Uterus (tissue), 4 donors: ENCODE measurements around the gene ERAP2. TPM values are rescaled to one million over a fixed set of nuclear protein-coding genes. Genes with fewer than 3 reads are reported as not detected.

Experiments
- DNase-seq, 2 donors: peaks; one replicate each; pipeline ENCODE4 v3.0.0-alpha.2; 2019 to 2020
- H3K27ac ChIP-seq, 2 donors: fragments of 200-600 bp; sonication (generic); 1 replicate in 1 of 2; 2 replicates in 1 of 2; pipeline ENCODE4 v1.5.1; 2016 to 2018
- H3K27me3 ChIP-seq, 2 donors: fragments of 200-600 bp; sonication (generic); one replicate each; pipeline ENCODE4 v1.5.1; 2018 to 2019; ENCODE audit warnings: control low read depth in 1 of 2
- H3K36me3 ChIP-seq, 2 donors: fragments of 200-600 bp; sonication (generic); one replicate each; pipeline ENCODE4 v1.5.1; 2019; ENCODE audit warnings: control low read depth in 1 of 2
- H3K4me1 ChIP-seq, 2 donors: fragments of 200-600 bp; sonication (generic); one replicate each; pipeline ENCODE4 v1.5.1; 2018 to 2019; ENCODE audit warnings: control low read depth in 1 of 2
- H3K4me3 ChIP-seq, 2 donors: fragments of 200-600 bp; sonication (generic); 1 replicate in 1 of 2; 2 replicates in 1 of 2; pipeline ENCODE4 v1.5.1; 2018 to 2019; ENCODE audit warnings: mild to moderate bottlenecking in 1 of 2
- H3K9me3 ChIP-seq, 2 donors: fragments of 200-600 bp; sonication (generic); one replicate each; pipeline ENCODE4 v1.5.1; 2019; ENCODE audit warnings: control low read depth in 1 of 2
- POLR2A ChIP-seq, 2 donors: fragments of 450-650 bp; IDR thresholded peaks; one replicate each; pipeline ENCODE4 v1.6.1; 2016; ENCODE audit warnings: antibody characterized with exemption in 2 of 2, mild to moderate bottlenecking in 1 of 2, moderate library complexity in 1 of 2
- intact Hi-C: fragments of 100-400 bp; cut with DNase I; formaldehyde crosslinking; loops from one replicate; pipeline ENCODE4 v1.15.1; 2023; ENCODE audit warnings: low total_unique reads
- total RNA-seq, 4 donors: library from RNA; depleted of rRNA in 3 of 4; stranded (reverse); fragments of >200 nt in 3 of 4; gene quantifications; one replicate each; pipeline versions ENCODE4 v1.1.0 to v1.2.4, GENCODE V29; 2014 to 2023
- TF ChIP-seq, protein P1 (sequence below), 4 experiments: fragments of 200-600 bp in 2 of 4; fragments of 450-650 bp in 2 of 4; sonication (generic) in 2 of 4; IDR thresholded peaks; one replicate each; pipeline ENCODE4 v1.5.1; 2016 to 2019; ENCODE audit warnings: antibody characterized with exemption in 4 of 4, mild to moderate bottlenecking in 2 of 4, moderate library complexity in 1 of 4
- donor health status: DM: yes; HTN: yes; CAD: no.

Gene ERAP2
- total RNA-seq, 4 donors from 2014 or later, result 9.5 to 29.2 (median 17.1) TPM

- H3K27me3 ChIP-seq, result no peaks in the 10 kb centered on the region
- no peak for DNase-seq
- TF ChIP-seq, protein P1, sequence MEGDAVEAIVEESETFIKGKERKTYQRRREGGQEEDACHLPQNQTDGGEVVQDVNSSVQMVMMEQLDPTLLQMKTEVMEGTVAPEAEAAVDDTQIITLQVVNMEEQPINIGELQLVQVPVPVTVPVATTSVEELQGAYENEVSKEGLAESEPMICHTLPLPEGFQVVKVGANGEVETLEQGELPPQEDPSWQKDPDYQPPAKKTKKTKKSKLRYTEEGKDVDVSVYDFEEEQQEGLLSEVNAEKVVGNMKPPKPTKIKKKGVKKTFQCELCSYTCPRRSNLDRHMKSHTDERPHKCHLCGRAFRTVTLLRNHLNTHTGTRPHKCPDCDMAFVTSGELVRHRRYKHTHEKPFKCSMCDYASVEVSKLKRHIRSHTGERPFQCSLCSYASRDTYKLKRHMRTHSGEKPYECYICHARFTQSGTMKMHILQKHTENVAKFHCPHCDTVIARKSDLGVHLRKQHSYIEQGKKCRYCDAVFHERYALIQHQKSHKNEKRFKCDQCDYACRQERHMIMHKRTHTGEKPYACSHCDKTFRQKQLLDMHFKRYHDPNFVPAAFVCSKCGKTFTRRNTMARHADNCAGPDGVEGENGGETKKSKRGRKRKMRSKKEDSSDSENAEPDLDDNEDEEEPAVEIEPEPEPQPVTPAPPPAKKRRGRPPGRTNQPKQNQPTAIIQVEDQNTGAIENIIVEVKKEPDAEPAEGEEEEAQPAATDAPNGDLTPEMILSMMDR (IDR thresholded peaks at IDR 0.05), result no peak
- no peak for TF ChIP-seq POLR2A (IDR thresholded peaks at IDR 0.05)
- no peak overlapping the region for H3K27ac ChIP-seq
- H3K36me3 ChIP-seq, result no peaks in the 10 kb centered on the region
- H3K4me3 ChIP-seq, result no peak overlapping the region
- no peaks in the 10 kb centered on the region for H3K9me3 ChIP-seq
- intact Hi-C loops, result no loop called here
- H3K4me1 ChIP-seq, result no peaks in the 10 kb centered on the region
These were observed 7.0 kb upstream of the ERAP2 start for GRCh38 chr5:96869372-96869641.

- H3K27me3 ChIP-seq, result no peaks in the 10 kb centered on the region
- H3K9me3 ChIP-seq, result no peaks in the 10 kb centered on the region
- no peaks in the 10 kb centered on the region for H3K4me1 ChIP-seq
- DNase-seq, result no peak
- H3K4me3 ChIP-seq, result no peak overlapping the region
- TF ChIP-seq, protein P1 (IDR thresholded peaks at IDR 0.05), result no peak
- TF ChIP-seq POLR2A (IDR thresholded peaks at IDR 0.05), result no peak
- intact Hi-C loops, result no loop called here
- H3K36me3 ChIP-seq, result no peaks in the 10 kb centered on the region
- no peak overlapping the region for H3K27ac ChIP-seq
These were observed 5.9 kb upstream of the ERAP2 start for GRCh38 chr5:96870094-96871026.

- intact Hi-C loops, result no loop called here
- no peak for TF ChIP-seq POLR2A (IDR thresholded peaks at IDR 0.05)
- TF ChIP-seq, protein P1 (IDR thresholded peaks at IDR 0.05), result no peak
These were observed 5.3 kb upstream of the ERAP2 start for GRCh38 chr5:96871027-96871399.

GRCh38 chr5:96871686-96872085, 4.6 kb upstream of the ERAP2 start:
- no peak for DNase-seq
- H3K4me1 ChIP-seq, result no peaks in the 10 kb centered on the region
- intact Hi-C loops, result no loop called here
- no peaks in the 10 kb centered on the region for H3K27me3 ChIP-seq
- TF ChIP-seq POLR2A (IDR thresholded peaks at IDR 0.05), result no peak
- TF ChIP-seq, protein P1 (IDR thresholded peaks at IDR 0.05), result no peak
- no peak overlapping the region for H3K27ac ChIP-seq
- H3K9me3 ChIP-seq, result no peaks in the 10 kb centered on the region
- no peaks in the 10 kb centered on the region for H3K36me3 ChIP-seq
- H3K4me3 ChIP-seq, result no peak overlapping the region

More at GRCh38 chr5:96871027-96871399, 5.3 kb upstream of the ERAP2 start:
- Histone ChIP-seq H3K4me1 (no peaks in the 10 kb centered on the region), H3K27ac (no peak overlapping the region), H3K27me3 (no peaks in the 10 kb centered on the region), H3K36me3 (no peaks in the 10 kb centered on the region), H3K4me3 (no peak overlapping the region), H3K9me3 (no peaks in the 10 kb centered on the region)
- DNase-seq, result no peak

DNA sequence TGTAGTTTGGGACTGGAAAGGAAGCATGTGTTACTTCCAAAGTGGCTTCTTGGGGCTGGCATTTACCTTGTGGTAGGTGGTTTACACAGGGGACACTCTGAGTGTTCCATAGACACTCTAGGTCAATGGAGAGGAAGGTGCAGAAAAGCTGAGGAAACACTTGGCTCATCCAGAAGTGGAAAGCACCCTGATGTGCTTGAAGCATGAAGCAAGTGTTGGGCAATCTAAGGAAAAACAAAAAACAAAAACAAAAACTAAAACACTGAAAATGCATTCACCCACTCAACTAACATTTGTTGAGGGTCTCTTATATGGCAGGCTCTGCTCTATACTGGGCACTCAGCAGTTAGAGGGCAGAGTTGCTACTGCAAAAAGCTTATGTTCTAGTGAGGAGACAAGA, 2.9 kb upstream of the ERAP2 start:
- DNase-seq, result no peak
- no peak overlapping the region for H3K4me3 ChIP-seq

More for the DNA sequence above, 2.9 kb upstream of the ERAP2 start:
- no peak for TF ChIP-seq POLR2A (IDR thresholded peaks at IDR 0.05)
- TF ChIP-seq, protein P1 (IDR thresholded peaks at IDR 0.05), result no peak
- Histone ChIP-seq H3K27ac (no peak overlapping the region), H3K36me3 (no peaks in the 10 kb centered on the region), H3K9me3 (no peaks in the 10 kb centered on the region), H3K4me1 (no peaks in the 10 kb centered on the region), H3K27me3 (no peaks in the 10 kb centered on the region)
- intact Hi-C loops, result no loop called here
